Measurements from ENCODE around the gene SYTL2.

DNA sequence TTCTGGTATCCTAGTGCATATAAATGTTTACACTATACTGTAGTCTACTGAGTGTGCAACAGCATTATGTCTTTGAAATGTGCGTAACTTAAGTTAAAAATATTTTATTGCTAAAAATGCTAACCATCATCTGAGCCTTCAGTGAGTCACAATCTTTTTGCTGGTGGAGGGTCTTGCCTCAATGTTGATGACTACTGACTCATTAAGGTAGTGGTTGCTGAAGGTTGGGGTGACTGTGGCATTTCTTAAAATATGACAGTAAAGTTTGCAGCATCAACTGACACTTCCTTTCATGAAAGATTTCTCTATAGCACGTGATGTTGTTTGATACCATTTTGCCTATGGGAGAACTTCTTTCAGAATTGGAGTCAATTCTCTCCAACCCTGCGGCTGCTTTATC, 137.5 kb downstream of the SYTL2 start:
- TF ChIP-seq, protein P1, sequence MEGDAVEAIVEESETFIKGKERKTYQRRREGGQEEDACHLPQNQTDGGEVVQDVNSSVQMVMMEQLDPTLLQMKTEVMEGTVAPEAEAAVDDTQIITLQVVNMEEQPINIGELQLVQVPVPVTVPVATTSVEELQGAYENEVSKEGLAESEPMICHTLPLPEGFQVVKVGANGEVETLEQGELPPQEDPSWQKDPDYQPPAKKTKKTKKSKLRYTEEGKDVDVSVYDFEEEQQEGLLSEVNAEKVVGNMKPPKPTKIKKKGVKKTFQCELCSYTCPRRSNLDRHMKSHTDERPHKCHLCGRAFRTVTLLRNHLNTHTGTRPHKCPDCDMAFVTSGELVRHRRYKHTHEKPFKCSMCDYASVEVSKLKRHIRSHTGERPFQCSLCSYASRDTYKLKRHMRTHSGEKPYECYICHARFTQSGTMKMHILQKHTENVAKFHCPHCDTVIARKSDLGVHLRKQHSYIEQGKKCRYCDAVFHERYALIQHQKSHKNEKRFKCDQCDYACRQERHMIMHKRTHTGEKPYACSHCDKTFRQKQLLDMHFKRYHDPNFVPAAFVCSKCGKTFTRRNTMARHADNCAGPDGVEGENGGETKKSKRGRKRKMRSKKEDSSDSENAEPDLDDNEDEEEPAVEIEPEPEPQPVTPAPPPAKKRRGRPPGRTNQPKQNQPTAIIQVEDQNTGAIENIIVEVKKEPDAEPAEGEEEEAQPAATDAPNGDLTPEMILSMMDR (IDR thresholded peaks at IDR 0.05) = no peak
- no peak for TF ChIP-seq POLR2AphosphoS5 (IDR thresholded peaks at IDR 0.05)
